ENCODE results near the gene AMTN. TPM values are rescaled to one million over a fixed set of nuclear protein-coding genes. Genes with fewer than 3 reads are reported as not detected.

AMTN gene
- total RNA-seq, 2 donors from 2014 or later: not detected

- Histone ChIP-seq H3K27ac (no peak overlapping the region), H3K27me3 (no peaks in the 10 kb centered on the region), H3K36me3 (no peaks in the 10 kb centered on the region), H3K9me3 (no peaks in the 10 kb centered on the region), H3K4me3 (no peak overlapping the region), H3K4me1 (no peaks in the 10 kb centered on the region)
- no peak for DNase-seq (ENCODE audit: low spot score)
- TF ChIP-seq, protein P1, sequence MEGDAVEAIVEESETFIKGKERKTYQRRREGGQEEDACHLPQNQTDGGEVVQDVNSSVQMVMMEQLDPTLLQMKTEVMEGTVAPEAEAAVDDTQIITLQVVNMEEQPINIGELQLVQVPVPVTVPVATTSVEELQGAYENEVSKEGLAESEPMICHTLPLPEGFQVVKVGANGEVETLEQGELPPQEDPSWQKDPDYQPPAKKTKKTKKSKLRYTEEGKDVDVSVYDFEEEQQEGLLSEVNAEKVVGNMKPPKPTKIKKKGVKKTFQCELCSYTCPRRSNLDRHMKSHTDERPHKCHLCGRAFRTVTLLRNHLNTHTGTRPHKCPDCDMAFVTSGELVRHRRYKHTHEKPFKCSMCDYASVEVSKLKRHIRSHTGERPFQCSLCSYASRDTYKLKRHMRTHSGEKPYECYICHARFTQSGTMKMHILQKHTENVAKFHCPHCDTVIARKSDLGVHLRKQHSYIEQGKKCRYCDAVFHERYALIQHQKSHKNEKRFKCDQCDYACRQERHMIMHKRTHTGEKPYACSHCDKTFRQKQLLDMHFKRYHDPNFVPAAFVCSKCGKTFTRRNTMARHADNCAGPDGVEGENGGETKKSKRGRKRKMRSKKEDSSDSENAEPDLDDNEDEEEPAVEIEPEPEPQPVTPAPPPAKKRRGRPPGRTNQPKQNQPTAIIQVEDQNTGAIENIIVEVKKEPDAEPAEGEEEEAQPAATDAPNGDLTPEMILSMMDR (IDR thresholded peaks at IDR 0.05): no peak
Measured at GRCh38 chr4:70504733-70505132, 13.6 kb upstream of the AMTN start.

DNA sequence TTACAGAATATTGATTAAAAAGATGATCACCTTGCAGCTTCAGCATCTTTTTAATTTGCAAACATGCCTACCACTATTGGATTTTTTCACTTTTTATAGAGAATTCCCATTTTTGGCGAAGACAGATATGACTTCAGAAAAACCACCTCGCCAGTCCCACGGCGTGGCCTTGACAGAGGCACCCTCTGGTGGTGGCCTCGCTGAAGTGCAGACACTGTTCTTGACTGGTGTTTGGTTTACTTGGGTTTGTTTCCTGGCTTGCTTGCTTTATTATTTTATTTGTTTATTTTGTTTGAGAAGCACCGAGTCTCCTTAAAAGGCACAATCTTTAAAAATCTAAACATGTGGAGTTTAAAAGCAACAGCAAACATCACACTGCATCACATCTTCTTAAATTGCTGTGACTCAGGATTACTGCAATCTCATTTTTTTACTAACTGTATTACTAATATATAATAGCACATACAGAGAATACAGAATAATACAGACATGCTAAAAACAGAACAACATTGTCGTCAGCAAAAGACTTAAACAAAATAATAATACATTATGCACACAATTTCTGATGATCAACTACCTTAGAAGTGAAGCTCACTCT, 13.1 kb upstream of the AMTN start:
- no peak for DNase-seq (ENCODE audit: low spot score)

DNA sequence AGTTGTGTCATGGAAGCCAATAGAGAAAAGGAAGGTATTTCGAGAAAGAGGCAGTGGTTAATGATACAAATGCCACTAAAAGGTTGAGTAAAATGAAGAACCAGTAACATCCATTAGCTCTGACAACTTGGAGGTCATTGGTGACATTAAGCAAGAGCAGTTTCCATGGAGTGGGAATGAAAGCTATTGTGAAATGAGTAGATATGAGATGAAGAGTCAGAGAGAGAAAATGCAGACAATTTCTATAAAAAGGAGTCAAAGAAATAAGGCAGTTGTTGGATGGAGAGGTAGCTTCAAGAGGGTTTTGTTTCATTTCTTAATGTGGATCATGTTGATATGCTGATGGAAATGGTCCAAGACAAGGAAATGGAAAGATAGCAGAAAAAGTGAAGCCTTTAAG, 9.6 kb upstream of the AMTN start:
- H3K4me1 ChIP-seq: no peaks in the 10 kb centered on the region
- DNase-seq (ENCODE audit: low spot score): no peak
- no peaks in the 10 kb centered on the region for H3K36me3 ChIP-seq
- H3K9me3 ChIP-seq: no peaks in the 10 kb centered on the region
- TF ChIP-seq, protein P1 (IDR thresholded peaks at IDR 0.05): no peak
- no peak overlapping the region for H3K4me3 ChIP-seq
- H3K27me3 ChIP-seq: no peaks in the 10 kb centered on the region
- H3K27ac ChIP-seq: no peak overlapping the region

More for the DNA sequence above, 13.1 kb upstream of the AMTN start:
- TF ChIP-seq, protein P1 (IDR thresholded peaks at IDR 0.05): peak; percentile 63 to 83
- Histone ChIP-seq H3K27ac (no peak overlapping the region), H3K9me3 (no peaks in the 10 kb centered on the region), H3K4me1 (no peaks in the 10 kb centered on the region), H3K4me3 (no peak overlapping the region), H3K36me3 (no peaks in the 10 kb centered on the region), H3K27me3 (no peaks in the 10 kb centered on the region)

DNA sequence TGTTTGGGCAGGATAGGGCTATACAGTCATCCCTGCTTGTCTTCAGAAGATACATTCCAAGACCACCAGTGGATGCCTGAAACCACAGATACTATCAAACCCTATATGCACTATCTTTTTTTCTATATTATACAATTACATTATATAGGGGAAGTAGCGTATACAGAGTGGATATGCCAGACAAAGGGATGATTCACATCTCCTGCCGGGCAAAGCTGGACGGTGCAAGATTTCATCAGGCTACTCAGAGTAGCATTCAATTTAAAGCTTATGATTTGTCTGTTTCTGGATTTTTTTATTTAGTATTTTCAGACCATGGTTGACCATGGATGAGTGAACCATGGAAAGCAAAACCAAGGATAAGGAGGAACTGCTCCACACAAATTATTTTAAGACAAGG, 7.0 kb upstream of the AMTN start:
- Histone ChIP-seq H3K36me3 (no peaks in the 10 kb centered on the region), H3K9me3 (no peaks in the 10 kb centered on the region), H3K27ac (no peak overlapping the region), H3K4me1 (no peaks in the 10 kb centered on the region), H3K27me3 (no peaks in the 10 kb centered on the region), H3K4me3 (no peak overlapping the region)
- TF ChIP-seq, protein P1 (IDR thresholded peaks at IDR 0.05): no peak
- no peak for DNase-seq (ENCODE audit: low spot score)

DNA sequence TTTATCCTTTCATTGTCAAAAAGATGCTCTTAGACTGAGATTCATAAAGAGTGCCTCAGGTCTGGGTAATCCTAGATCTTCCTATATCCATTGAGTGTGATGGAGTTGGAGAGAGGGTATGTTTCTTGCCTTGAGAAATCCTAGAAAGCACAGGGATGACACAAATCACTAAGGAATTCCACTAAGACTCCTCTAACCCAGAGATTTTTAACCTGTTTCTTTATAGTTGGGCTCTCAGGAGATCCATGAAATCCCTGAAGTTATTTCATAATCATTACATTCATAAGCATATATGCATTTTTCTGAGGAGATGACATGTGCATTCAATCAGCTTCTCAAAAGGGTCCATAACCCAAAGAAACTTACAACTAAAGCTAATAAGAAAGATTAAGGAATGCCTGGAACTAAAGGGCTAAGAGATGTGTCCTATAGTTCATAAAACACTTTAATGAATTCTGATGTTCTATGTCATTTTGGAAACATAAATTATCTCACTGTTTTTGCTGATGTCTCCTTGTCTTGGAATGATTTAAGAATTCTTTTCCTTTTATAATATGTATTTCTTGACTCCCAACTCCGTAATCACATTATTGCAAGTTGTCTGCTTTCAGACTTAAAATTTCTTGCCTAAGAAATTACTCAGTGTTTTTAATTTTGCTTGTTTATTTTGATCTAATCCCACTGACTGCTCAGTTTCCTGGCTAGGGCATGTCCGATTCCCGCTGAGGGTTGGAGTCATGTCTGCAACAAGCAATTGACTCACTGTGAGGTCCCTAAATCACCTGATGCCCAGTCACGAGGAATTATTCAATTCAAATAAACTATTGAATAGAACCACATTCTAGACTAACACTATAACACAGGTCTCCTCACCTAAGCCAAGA, 2.8 kb upstream of the AMTN start:
- no peak overlapping the region for H3K4me3 ChIP-seq
- H3K36me3 ChIP-seq: no peaks in the 10 kb centered on the region
- DNase-seq (ENCODE audit: low spot score): no peak
- no peaks in the 10 kb centered on the region for H3K9me3 ChIP-seq
- TF ChIP-seq, protein P1 (IDR thresholded peaks at IDR 0.05): no peak
- H3K4me1 ChIP-seq: no peaks in the 10 kb centered on the region
- no peak overlapping the region for H3K27ac ChIP-seq
- H3K27me3 ChIP-seq: no peaks in the 10 kb centered on the region
